Vagina (tissue), 2 donors: Measurements from ENCODE around the gene UCHL5.

Experiments
- POLR2A ChIP-seq, 2 donors: fragments of 450-650 bp; IDR thresholded peaks; one replicate each; pipeline ENCODE4 v1.6.1; 2017; ENCODE audit warnings: antibody characterized with exemption in 2 of 2, mild to moderate bottlenecking in 2 of 2, moderate library complexity in 2 of 2
- TF ChIP-seq, protein P1 (sequence below), 3 experiments: fragments of 450-650 bp in 2 of 3; fragments of 200-600 bp in 1 of 3; sonication (generic) in 1 of 3; IDR thresholded peaks; one replicate each; pipeline ENCODE4 v1.5.1; 2017 to 2019; ENCODE audit warnings: antibody characterized with exemption in 3 of 3, mild to moderate bottlenecking in 2 of 3, moderate library complexity in 2 of 3

GRCh38 chr1:193060406-193060805, 1.2 kb upstream of the UCHL5 start:
- TF ChIP-seq, protein P1, sequence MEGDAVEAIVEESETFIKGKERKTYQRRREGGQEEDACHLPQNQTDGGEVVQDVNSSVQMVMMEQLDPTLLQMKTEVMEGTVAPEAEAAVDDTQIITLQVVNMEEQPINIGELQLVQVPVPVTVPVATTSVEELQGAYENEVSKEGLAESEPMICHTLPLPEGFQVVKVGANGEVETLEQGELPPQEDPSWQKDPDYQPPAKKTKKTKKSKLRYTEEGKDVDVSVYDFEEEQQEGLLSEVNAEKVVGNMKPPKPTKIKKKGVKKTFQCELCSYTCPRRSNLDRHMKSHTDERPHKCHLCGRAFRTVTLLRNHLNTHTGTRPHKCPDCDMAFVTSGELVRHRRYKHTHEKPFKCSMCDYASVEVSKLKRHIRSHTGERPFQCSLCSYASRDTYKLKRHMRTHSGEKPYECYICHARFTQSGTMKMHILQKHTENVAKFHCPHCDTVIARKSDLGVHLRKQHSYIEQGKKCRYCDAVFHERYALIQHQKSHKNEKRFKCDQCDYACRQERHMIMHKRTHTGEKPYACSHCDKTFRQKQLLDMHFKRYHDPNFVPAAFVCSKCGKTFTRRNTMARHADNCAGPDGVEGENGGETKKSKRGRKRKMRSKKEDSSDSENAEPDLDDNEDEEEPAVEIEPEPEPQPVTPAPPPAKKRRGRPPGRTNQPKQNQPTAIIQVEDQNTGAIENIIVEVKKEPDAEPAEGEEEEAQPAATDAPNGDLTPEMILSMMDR (IDR thresholded peaks at IDR 0.05) = no peak
- TF ChIP-seq POLR2A (IDR thresholded peaks at IDR 0.05) = no peak
